Activated CD4-positive, alpha-beta T cell treated with anti-CD3 and anti-CD28 coated beads, Interleukin-2, amount 10 ng/mL, durations not matched to agents 24 days and 14 days (primary cell): ENCODE measurements around the gene FAM221B. TPM values are rescaled to one million over a fixed set of nuclear protein-coding genes. Genes with fewer than 3 reads are reported as not detected.

Experiments used
- DNase-seq: peaks from one replicate; pipeline ENCODE4 v3.0.0; 2022
- H3K27ac Mint-ChIP-seq: one replicate; pipeline ENCODE4 v1.8.0; 2022; ENCODE audit warnings: mild to moderate bottlenecking, mixed read lengths
- H3K27me3 Mint-ChIP-seq: one replicate; pipeline ENCODE4 v1.8.0; 2022; ENCODE audit warnings: mixed read lengths
- H3K36me3 Mint-ChIP-seq: one replicate; pipeline ENCODE4 v1.8.0; 2022; ENCODE audit warnings: low read depth, mild to moderate bottlenecking, mixed read lengths
- H3K4me1 Mint-ChIP-seq: one replicate; pipeline ENCODE4 v1.8.0; 2021; ENCODE audit warnings: mixed read lengths
- H3K4me3 Mint-ChIP-seq: one replicate; pipeline ENCODE4 v1.8.0; 2022; ENCODE audit warnings: mild to moderate bottlenecking, moderate library complexity, mixed read lengths
- H3K9me3 Mint-ChIP-seq: one replicate; pipeline ENCODE4 v1.8.0; 2021; ENCODE audit warnings: mixed read lengths
- intact Hi-C: fragments of 100-400 bp; cut with micrococcal nuclease; formaldehyde crosslinking; loops from one replicate; pipeline ENCODE4 v1.15.1; 2023
- total RNA-seq: library from RNA; stranded (reverse); gene quantifications from 2 replicates; pipeline ENCODE4 v1.2.3, GENCODE V29; 2022

The FAM221B gene
- total RNA-seq, 1 donor from 2014 or later: not detected

DNA sequence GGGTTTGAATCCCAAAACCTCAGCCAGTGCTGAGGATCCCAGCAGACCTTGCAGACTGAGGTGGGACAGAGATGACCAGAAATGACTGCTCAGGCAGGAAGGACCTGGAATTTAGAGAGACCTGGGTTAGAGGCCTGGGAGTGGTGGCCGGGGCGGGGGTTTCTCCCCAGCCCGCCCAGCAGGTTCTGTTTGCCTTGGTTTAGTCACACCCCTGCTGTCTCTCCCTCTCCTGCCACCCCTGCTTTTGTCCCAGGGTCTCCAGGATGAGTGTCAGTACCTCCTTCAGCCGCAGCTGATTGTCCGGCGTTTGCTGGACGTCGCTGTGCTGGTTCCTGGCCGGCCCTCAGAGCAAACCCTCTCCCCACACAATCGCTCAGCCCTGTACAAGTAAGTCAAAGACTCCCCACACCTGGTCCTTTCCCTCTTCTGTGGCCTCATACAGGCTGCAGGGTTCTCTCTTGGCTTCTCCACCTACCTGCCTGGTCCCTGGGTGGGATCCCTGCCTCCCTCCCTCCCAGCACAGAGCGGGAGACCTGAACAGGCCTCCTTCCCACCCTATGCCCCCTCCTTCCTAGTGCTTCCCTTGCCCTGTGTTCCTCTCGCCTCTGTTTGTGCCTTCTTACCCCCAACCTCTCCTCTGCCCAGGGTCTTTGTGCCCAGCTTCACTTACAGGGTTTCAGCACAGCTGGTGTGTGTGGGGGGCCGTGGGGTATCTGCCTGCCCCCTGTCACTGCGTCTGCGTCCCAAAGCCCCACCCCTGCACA is 12.5 kb upstream of the FAM221B start:
- intact Hi-C loops: no loop called here
- no peak for DNase-seq
- peaks cover 21% of the 10 kb centered on the region for H3K4me1 Mint-ChIP-seq
- no peak overlapping the region for H3K4me3 Mint-ChIP-seq
- no peaks in the 10 kb centered on the region for H3K9me3 Mint-ChIP-seq
- no peaks in the 10 kb centered on the region for H3K27me3 Mint-ChIP-seq
- H3K27ac Mint-ChIP-seq: no peak overlapping the region
- H3K36me3 Mint-ChIP-seq: no peaks in the 10 kb centered on the region

DNA sequence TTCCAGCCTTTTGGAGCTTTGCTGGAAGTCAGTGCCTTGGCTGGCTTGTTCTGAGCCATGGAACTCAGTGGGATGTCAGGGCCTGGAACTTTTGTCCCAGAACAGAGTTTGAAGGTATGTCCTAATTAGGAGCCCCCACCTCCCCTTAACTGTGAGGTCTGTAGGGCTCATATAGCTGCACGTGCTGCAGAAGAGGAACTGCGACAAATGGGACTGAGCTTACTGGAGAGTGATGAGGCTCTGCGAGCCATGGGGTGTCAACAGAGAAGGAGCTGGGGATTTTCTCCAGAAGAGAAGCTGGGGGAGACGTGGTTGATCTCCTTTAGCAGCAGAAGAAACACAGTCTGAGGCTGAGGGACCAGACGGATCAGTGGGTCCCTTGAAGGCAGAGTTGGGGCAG is 11.4 kb upstream of the FAM221B start:
- H3K4me1 Mint-ChIP-seq: peaks cover 10% of the 10 kb centered on the region
- H3K27ac Mint-ChIP-seq: no peak overlapping the region
- H3K27me3 Mint-ChIP-seq: no peaks in the 10 kb centered on the region
- no peaks in the 10 kb centered on the region for H3K36me3 Mint-ChIP-seq
- no peaks in the 10 kb centered on the region for H3K9me3 Mint-ChIP-seq
- DNase-seq: no peak
- no peak overlapping the region for H3K4me3 Mint-ChIP-seq
- intact Hi-C loops: no loop called here

DNA sequence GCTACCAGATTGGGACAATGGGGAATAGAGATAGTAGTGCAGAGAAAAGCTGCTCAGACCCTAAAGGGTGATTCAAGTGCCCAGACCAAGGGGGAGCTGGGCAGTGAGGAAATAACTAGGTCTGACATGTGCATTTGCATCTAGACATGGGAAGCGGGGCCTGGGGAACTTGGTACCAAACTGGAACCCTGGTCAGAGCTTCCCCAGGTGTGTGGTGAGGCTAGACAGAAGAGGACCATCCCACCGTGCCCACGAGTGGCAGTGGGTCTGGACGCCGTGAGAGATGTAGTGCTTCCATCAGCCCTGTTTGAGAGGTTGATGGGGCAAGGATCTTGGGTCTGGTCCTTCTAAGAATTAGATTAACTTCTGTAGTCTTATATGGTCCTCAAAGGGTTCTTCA is 8.1 kb upstream of the FAM221B start:
- Mint-ChIP-seq H3K4me1 (peaks cover 10% of the 10 kb centered on the region), H3K27me3 (no peaks in the 10 kb centered on the region), H3K36me3 (no peaks in the 10 kb centered on the region), H3K9me3 (no peaks in the 10 kb centered on the region), H3K4me3 (no peak overlapping the region), H3K27ac (no peak overlapping the region)
- intact Hi-C loops: no loop called here
- no peak for DNase-seq

DNA sequence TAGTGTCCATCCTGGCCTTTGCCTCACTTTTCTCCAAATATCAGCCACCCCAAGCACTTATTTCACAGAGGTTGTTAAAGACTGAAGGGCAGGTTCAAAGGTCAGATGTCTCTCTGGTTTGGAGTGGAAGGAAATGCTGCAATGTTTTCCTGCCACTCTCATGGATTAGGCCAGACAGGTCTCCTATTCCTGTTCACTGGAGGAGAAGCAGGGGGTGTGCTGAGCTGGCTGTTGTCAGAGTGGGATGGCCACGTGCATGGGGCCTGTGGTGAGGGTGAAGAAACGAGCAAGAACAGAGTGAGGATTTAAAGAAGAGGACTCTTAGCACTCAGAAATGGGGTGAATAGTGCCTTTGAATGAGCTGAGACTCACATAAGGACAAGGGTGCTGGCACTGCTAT is 7.2 kb upstream of the FAM221B start:
- H3K36me3 Mint-ChIP-seq: no peaks in the 10 kb centered on the region
- intact Hi-C loops: no loop called here
- H3K27me3 Mint-ChIP-seq: peaks cover 3% of the 10 kb centered on the region
- H3K9me3 Mint-ChIP-seq: no peaks in the 10 kb centered on the region
- H3K4me1 Mint-ChIP-seq: peaks cover 10% of the 10 kb centered on the region
- DNase-seq: no peak
- no peak overlapping the region for H3K27ac Mint-ChIP-seq
- H3K4me3 Mint-ChIP-seq: no peak overlapping the region

DNA sequence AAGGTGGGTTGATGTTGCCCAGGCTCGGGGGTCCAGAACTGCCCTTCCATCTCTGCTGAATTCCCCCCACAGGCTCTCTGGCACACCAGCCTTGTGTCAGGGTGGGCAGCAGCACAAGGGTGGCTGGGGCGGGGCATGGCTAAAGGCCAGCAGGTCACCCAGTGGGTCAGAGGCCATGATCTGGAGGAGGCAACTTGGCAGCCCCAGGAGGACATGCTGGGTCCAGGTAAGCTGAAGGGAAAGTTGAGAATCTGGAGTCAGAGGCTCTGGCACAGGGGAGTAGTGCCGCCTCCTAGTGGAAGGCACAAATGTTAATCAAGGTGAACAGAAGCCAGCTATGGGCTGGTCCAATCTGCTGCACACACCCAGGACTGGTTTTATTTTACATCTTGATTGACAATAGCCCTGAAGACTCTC is 6.7 kb upstream of the FAM221B start:
- DNase-seq: peak; percentile 72
- intact Hi-C loops: no loop called here
- no peak overlapping the region for H3K4me3 Mint-ChIP-seq
- H3K9me3 Mint-ChIP-seq: no peaks in the 10 kb centered on the region
- H3K4me1 Mint-ChIP-seq: peaks cover 10% of the 10 kb centered on the region
- H3K36me3 Mint-ChIP-seq: no peaks in the 10 kb centered on the region
- peaks cover 3% of the 10 kb centered on the region for H3K27me3 Mint-ChIP-seq
- H3K27ac Mint-ChIP-seq: no peak overlapping the region

DNA sequence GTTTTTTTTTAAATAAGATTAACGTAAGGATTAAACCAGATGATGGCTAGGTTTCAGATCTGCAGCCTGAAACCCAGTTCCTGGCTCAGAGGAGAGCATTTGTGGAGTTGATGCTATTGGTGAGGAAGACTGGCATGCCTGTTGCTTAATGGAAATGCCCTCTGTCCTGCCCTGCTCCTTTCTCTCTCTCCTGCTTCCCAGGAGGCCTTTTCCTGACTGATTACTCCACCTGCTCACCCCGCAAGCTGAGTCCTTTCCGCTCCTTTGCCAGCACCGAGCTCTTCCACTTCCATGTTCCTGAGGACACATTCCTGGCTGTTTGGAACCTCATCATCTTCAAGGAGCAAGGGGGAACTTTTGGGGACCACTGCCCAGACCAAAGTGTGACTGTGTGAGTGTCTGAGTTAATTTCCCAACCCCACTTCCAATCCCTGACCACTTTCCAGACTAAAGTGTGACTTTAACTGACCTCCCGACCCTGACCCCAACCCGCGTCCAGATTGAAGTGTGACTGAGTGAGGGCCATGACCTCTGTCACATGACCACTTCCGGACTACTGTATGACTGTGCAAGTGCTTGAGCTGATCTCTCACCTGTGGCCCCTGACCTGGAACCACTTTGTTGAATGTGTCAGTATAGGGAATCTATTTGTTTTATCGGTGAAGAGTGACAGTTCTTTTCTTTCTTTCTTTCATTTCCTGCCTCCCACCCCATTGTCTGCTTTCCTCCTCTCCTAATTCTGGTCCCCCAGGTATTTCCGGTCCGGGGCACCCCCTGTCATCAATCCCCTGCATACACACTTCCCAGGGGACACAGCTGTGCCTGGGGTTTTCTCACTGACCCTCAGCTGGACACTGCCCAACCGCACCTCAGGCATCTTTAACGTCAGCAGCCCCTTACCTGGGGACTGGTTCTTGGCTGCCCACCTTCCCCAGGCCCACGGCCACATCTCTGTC is 6.0 kb upstream of the FAM221B start:
- no peak for DNase-seq
- H3K9me3 Mint-ChIP-seq: no peaks in the 10 kb centered on the region
- intact Hi-C loops: no loop called here
- H3K4me3 Mint-ChIP-seq: no peak overlapping the region
- peaks cover 16% of the 10 kb centered on the region for H3K4me1 Mint-ChIP-seq
- no peak overlapping the region for H3K27ac Mint-ChIP-seq
- no peaks in the 10 kb centered on the region for H3K36me3 Mint-ChIP-seq
- H3K27me3 Mint-ChIP-seq: peaks cover 3% of the 10 kb centered on the region

DNA sequence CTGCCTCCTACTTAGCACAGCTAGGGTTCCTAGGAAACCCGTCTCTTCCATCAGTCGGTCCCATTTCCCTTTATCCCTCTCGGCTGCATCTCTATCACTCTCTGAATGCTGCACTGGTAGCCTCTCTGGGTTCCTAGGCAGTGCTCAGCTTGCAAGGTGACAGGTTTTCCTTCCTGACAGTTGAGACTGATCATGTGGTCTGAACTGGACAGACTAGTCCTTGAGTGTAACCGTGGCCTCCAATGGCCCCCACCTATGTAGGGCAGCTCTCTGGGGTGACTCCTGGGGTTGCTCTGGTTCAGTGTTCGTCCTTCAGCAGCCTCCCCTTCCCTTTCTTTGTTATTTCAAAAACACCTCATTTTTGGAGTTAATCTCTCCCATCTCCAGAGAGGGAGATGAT is 4.3 kb upstream of the FAM221B start:
- peaks cover 25% of the 10 kb centered on the region for H3K4me1 Mint-ChIP-seq
- H3K36me3 Mint-ChIP-seq: no peaks in the 10 kb centered on the region
- no peak overlapping the region for H3K27ac Mint-ChIP-seq
- no peak for DNase-seq
- H3K9me3 Mint-ChIP-seq: no peaks in the 10 kb centered on the region
- H3K27me3 Mint-ChIP-seq: peaks cover 3% of the 10 kb centered on the region
- no peak overlapping the region for H3K4me3 Mint-ChIP-seq
- intact Hi-C loops: no loop called here

DNA sequence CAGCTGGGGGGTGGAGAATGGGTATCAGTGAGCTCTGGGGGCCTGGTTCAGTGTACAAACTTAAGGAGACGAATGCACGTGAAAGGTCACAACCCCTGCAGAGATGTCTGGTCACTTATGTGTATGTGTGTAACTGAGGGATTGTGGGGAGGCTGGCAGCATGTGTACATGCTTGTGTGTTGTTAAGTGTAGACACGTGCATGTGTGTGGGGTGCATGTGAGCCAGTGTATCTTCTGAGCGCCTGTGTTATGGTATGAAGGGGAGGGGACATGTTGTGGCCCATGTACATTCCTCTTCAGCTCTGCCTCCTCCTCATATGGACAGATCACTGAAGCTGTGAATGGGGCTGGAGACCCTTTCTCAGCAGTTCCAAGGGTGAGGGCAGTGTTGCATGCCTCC is 2.5 kb upstream of the FAM221B start:
- Mint-ChIP-seq H3K27ac (no peak overlapping the region), H3K9me3 (no peaks in the 10 kb centered on the region), H3K36me3 (no peaks in the 10 kb centered on the region), H3K4me1 (peaks cover 35% of the 10 kb centered on the region), H3K4me3 (no peak overlapping the region), H3K27me3 (peaks cover 6% of the 10 kb centered on the region)
- intact Hi-C loops: no loop called here
- no peak for DNase-seq

DNA sequence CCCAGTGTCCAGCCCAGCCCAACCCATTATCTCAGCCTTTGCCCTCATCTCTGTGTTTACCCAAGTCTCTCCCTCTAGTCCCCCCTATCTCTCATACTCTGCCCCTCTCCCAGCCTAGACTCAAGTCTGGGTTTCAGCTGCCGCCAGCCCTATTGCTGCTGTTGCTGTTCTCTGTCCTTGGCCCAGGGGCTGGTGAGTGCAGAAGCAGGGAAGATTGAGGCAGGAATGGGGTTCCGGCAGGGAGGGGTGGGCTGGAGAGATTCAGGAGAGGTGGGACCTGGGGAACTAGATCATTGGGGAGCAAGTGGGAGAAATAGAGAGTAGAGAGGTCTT is 1.2 kb upstream of the FAM221B start:
- peak overlapping the region; percentile 90 for H3K4me3 Mint-ChIP-seq
- DNase-seq: no peak
- H3K27ac Mint-ChIP-seq: peak overlapping the region; percentile 84
- H3K9me3 Mint-ChIP-seq: no peaks in the 10 kb centered on the region
- no peaks in the 10 kb centered on the region for H3K36me3 Mint-ChIP-seq
- intact Hi-C loops: loop anchor here (1.0 to 5.0 kb wide), 2 partner anchors 14 to 227 kb away; partner anchors contain the start of gene HINT2
- peaks cover 6% of the 10 kb centered on the region for H3K27me3 Mint-ChIP-seq
- peaks cover 34% of the 10 kb centered on the region for H3K4me1 Mint-ChIP-seq

DNA sequence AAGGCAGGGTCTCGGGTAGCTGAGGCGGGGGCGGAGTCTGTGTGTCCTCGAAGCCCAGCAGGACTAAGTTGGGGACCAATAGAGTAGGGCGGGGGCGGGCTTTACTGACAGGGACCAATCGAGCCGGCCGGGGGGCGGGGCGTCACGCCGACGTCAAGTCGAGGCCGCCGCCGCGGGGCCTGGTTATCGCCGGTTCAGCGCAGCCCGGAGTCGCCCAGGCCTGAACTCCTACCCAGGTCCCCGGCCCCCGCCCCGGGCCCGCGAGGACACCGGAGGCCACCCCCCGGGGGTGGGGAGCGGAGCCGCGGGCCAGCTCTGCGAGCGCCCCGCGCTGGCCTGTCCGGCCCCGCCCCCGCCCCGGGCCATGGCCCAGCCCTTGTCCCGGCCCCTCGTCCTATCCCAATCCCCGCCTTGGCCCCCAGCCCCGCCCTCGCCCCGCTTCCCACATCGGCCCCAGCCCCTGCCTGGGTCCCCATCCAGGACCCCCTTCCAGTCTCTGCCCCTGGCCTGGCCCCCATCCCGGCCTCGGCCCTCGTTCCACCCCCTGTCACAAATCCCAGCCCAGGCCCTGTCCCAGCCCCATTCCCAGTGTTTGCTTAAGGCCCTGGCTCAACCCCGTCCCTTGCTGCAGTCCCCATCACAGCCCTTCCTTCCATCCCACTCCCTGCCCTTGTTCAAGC is 692 bp upstream of the FAM221B start, which contains the start of gene TMEM8B:
TSS of gene TMEM8B (plus strand) at position 145 of the 680 bp plus-strand sequence. CDS start at position 365, 220 bp downstream.
- Mint-ChIP-seq H3K36me3 (no peaks in the 10 kb centered on the region), H3K4me1 (peaks cover 29% of the 10 kb centered on the region), H3K27ac (peak within 1 kb of the TSS; percentile 86), H3K4me3 (peak within 1 kb of the TSS; percentile 93), H3K9me3 (no peaks in the 10 kb centered on the region), H3K27me3 (peaks cover 6% of the 10 kb centered on the region)
- intact Hi-C loops: loop anchor here (1.0 to 5.0 kb wide), 2 partner anchors 14 to 227 kb away; partner anchors contain the start of gene HINT2
- peak; percentile 97 for DNase-seq

DNA sequence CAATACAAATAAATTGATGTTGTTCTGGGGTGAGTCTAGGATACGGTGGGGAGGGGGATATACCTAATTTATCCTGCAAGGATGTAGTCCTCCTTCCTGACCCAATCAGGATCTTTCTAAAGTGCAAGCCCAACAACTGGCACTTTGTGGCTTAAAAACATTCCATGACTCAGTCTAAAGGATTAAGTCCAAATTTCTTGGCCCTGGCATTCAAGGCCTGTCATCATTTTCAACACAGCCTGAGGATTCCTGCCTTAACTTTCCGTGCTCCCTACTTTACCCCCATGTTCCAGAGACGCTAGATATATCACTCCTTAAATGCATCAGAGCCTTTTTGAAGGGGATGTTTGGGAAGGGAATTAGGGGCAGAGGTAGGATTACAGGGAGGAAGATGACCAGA is 1.0 kb downstream of the FAM221B start:
- Mint-ChIP-seq H3K27me3 (peaks cover 9% of the 10 kb centered on the region), H3K4me3 (peak overlapping the region; percentile 93), H3K4me1 (peaks cover 26% of the 10 kb centered on the region), H3K9me3 (no peaks in the 10 kb centered on the region), H3K27ac (no peak overlapping the region), H3K36me3 (no peaks in the 10 kb centered on the region)
- DNase-seq: no peak
- intact Hi-C loops: loop anchor here (2.0 to 5.0 kb wide), 2 partner anchors 37 to 225 kb away; partner anchors contain the start of gene NPR2

DNA sequence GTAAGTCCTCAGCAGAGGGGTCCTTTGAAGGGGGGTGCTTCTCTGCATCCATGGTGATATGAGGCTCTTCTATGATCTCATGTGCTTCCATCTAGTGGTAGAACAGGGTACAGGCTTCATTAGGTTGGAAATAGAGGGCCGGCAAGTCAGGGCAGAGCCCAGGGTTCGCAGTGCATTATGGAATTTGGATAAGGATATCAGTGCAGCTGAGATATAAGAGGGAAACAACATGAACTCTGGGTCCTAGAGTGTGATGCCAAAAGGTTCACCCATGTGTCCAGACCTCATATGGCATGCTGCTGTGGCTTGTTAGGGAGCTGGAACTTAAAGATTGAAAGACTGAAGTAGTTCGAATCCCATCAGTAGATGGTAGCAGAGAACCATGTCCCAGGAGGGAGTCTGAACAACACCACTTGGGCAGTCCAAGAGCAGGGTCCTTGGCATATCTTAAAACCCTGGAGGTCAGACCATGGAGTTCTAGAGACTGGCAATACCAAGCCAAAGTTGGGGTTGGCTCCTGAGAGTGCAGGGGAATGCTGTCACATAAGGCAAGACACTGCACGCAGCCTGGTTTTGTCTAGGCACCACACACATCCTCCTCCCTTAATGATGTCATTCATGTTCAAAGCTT is 2.3 kb downstream of the FAM221B start:
- no peak overlapping the region for H3K4me3 Mint-ChIP-seq
- H3K27me3 Mint-ChIP-seq: peaks cover 9% of the 10 kb centered on the region
- no peaks in the 10 kb centered on the region for H3K9me3 Mint-ChIP-seq
- peak; percentile 82 for DNase-seq
- no peaks in the 10 kb centered on the region for H3K36me3 Mint-ChIP-seq
- peaks cover 26% of the 10 kb centered on the region for H3K4me1 Mint-ChIP-seq
- H3K27ac Mint-ChIP-seq: peak overlapping the region; percentile 9
- intact Hi-C loops: loop anchor here (1.0 to 5.0 kb wide), 3 partner anchors 35 to 224 kb away; partner anchors contain the start of gene NPR2

DNA sequence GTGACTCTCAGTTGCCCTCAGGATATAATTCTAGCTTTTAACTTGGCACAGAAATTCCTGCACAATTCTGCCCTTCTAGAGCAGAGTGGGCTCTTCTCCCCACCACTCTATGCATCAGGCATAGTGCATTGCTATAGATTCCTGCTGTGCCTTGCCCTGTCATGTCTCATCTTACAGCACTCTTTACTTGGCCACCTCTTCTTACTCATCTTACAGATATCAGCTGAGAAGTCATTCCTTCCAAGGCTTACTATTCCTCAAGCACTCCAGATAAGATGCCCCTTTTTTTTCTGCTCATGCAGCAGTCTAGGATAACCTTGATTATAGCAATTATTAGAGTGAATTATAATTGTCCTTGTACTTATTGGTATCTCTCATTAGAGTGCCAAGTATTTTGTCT is 5.6 kb downstream of the FAM221B start:
- Mint-ChIP-seq H3K27ac (no peak overlapping the region), H3K9me3 (no peaks in the 10 kb centered on the region), H3K27me3 (peaks cover 6% of the 10 kb centered on the region), H3K4me1 (peaks cover 11% of the 10 kb centered on the region), H3K36me3 (no peaks in the 10 kb centered on the region), H3K4me3 (no peak overlapping the region)
- DNase-seq: no peak
- intact Hi-C loops: no loop called here
